Esophagus squamous epithelium (tissue), 4 donors: Measurements from ENCODE around the gene MEIS2.

ENCODE experiments used
- POLR2A ChIP-seq, 4 donors: fragments of 450-650 bp; IDR thresholded peaks; one replicate each; pipeline ENCODE4 v1.6.1; 2017; ENCODE audit warnings: antibody characterized with exemption in 4 of 4, mild to moderate bottlenecking in 4 of 4, moderate library complexity in 3 of 4
- TF ChIP-seq, protein P1 (sequence below), 6 experiments: fragments of 450-650 bp in 4 of 6; fragments of 200-600 bp in 2 of 6; sonication (generic) in 2 of 6; IDR thresholded peaks; one replicate each; pipeline ENCODE4 v1.5.1; 2016 to 2019; ENCODE audit warnings: antibody characterized with exemption in 6 of 6, mild to moderate bottlenecking in 4 of 6, moderate library complexity in 4 of 6

DNA sequence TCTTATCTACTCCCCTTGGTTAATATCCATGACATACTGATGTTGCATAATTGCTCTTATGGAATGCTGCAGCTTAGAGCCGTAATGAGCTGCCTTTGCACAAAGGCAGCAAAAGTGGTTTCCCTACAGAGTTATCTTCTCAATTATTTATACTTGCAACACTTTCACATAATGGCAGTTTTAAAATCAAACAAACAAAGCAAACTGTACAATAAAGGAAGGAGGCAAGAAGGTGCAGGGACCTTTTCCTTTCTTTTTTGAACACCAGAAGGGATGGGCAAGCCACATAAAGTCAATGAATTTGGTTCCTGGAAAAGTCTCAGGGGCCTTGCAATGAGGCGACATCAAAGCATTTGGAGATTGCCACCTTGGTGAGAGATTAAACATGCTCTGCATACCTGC is 188.0 kb downstream of the MEIS2 start:
- TF ChIP-seq, protein P1, sequence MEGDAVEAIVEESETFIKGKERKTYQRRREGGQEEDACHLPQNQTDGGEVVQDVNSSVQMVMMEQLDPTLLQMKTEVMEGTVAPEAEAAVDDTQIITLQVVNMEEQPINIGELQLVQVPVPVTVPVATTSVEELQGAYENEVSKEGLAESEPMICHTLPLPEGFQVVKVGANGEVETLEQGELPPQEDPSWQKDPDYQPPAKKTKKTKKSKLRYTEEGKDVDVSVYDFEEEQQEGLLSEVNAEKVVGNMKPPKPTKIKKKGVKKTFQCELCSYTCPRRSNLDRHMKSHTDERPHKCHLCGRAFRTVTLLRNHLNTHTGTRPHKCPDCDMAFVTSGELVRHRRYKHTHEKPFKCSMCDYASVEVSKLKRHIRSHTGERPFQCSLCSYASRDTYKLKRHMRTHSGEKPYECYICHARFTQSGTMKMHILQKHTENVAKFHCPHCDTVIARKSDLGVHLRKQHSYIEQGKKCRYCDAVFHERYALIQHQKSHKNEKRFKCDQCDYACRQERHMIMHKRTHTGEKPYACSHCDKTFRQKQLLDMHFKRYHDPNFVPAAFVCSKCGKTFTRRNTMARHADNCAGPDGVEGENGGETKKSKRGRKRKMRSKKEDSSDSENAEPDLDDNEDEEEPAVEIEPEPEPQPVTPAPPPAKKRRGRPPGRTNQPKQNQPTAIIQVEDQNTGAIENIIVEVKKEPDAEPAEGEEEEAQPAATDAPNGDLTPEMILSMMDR (IDR thresholded peaks at IDR 0.05): no peak
- no peak for TF ChIP-seq POLR2A (IDR thresholded peaks at IDR 0.05)
